GM21576 (cell line): ENCODE data around the gene SUN3.
A peak's percentile ranks its signal among the peaks of the same experiment; 100 is the strongest.
"Not testable (repeated sequence)": the region's sequence is repeated elsewhere in the genome, so short reads cannot be mapped to it uniquely, and the experiment has no call there.

Source experiments
- ATAC-seq: cut with Tn5 transposase; IDR thresholded peaks from one replicate; pipeline ENCODE4 v1.9.1; 2021; ENCODE audit warnings: mild to moderate bottlenecking, moderate library complexity; ENCODE audit not compliant: unreplicated experiment

The SUN3 gene

DNA sequence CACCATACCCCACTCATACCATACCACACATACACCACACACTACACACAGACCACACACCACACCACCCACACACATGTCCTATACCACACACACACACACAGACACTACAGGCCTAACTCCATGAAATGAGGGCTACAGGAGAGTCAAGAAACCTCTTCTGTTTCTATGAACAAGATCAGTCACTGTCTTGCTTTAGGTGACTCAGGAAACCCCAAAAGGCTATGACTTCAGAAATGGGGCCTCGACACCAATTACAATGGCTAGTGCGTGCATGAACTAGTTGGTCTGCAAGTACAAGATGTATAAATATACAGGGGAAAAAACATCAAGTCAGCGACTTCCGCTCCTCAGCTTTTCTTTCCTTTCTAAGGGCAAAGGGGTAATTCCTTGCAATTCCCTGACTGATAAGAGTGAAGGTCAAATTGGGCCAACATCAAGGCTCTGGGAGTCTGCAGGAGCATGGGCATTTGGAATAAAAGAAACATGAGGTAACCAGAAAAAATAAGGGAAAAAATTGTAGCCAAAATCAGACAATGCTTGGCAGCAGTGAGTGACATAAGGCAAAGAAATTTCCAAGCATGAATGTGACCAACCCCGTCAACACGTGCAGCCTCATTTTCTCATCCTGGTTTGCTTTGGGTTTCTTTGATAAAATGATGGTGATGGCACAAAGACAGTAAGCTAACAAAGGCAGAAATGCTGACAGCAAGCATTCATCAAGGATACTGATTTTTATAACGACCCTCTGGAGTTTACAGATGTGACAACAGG, 82.1 kb downstream of the SUN3 start:
- no peak for ATAC-seq

DNA sequence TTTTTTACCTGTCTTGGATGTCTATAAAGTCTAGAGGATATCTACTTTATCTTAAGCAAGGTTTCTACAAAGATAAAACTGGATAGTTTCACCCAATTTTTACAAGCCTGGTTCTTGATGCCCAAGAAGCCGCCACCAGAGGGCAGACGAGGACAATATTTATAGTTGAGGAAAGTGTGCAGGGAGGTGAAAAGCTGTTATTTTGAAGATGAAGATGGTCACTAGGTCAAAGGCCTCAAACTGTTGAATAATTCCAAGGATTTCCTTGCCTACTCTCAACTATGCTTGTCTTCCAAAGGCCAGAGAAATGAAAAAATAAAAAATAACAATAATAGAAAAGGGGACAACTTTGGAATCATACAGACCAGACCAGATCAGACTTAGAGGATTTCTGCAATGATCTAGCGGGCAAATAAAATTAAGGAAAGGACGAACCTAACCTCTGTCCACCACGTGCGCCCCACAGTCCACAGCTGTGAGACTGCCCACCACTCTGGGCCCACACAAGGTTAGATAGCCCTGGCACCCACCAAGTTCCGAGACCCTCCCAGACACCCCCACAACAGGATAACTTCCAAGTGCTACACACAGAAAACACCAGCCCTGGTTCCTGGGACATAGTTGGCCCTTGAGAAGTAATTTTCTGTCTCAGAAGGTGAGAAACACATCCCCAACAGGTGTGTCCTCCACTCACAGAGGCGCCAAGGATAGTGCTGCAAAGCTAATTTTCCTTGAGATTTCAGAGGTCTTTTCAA, 83.5 kb downstream of the SUN3 start:
- ATAC-seq: peak; percentile 53

- no peak for ATAC-seq
Measured at GRCh38 chr7:47944536-47945260, 84.2 kb downstream of the SUN3 start.

DNA sequence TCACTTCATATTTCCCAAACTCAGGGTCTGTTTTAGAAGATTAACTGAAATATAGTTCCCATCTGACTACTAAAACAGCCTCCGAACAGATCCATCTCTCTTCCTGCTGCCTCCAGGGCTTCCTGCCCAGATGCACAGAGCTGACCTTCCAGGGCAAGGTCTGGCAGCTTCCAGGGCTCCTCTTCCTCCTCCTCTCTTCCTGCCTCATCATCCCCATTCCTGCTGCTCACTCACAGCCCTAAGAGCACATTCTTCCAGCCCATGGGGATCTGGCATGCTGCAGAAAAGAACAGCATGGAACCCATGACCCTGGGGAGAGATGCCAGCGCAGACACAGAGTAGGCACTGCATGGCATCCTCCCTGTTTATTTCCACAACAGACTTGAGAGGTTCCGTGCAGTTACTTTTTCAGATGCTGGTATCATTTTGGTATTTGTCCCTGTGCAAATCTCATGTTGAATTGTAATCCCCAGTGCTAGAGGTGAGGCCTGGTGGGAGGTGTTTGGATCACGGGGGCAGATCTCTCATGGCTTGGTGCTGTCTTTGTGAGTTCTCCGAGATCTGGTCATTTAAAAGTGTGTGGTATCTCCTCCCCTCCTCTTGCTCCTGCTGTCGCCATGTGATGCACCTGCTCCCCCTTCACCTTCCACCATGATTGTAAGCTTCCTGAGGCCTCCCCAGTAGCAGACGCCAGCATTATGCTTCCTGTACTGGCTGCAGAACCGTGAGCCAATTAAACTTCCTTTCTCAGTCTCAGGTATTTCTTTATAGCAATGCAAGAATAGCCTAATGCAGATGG, 85.0 kb downstream of the SUN3 start:
- no peak for ATAC-seq

GRCh38 chr7:47942651-47943050, 86.3 kb downstream of the SUN3 start:
- not testable (repeated sequence) for ATAC-seq

DNA sequence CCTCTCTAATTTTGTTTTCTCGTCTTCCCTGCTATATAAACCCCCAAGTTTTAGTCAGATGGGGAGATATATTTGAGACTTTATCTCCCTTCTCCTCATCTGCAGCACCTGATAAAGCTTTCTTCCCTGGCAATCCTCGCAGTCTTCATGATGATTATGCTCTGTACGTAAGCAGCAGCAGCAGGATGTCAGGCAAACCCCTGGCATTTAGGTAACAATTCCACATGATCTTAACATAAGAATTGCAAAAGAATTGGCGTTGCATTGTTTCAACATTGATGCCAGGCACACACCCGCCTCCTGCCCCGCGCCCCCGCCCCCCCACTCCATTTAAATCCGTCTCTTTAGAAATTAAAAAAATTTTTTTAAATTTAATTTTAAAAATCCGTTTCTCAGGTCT, 86.8 kb downstream of the SUN3 start:
- ATAC-seq: no peak

DNA sequence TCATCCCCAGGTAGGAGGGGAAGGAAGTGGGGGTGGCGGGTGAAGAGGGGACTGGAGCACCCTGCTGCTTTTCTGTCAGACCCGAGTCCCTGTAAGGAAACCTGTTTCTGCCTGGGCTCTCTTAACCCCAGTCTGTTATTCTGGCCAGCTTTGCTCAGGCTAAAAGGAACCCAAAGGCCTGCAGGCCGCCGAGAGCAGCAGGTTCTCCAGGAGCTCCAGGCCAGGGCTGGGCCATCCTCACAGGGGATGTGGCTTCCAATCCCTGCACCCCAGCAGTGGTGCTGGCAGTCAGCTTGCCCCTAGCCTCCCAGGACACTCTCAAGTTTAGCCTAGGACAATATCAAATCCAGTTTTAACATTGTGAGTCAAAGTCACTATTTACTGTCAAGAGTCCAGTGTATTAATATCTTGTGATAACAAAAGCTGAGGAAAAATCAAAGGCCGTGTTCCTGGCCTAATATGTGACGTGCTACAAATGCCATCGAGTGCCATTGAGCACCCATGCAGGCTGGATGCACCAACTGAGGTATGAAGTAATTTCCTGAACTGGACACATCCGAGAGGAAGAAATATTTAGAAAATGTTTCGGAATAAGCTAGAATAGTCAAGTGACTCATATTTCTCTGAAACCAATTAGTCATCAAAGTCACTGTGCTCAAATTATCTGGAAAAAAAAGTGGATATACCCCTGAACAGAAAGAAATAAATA, 87.6 kb downstream of the SUN3 start:
- ATAC-seq: no peak

GRCh38 chr7:47940088-47941013, 88.6 kb downstream of the SUN3 start:
- ATAC-seq: no peak

DNA sequence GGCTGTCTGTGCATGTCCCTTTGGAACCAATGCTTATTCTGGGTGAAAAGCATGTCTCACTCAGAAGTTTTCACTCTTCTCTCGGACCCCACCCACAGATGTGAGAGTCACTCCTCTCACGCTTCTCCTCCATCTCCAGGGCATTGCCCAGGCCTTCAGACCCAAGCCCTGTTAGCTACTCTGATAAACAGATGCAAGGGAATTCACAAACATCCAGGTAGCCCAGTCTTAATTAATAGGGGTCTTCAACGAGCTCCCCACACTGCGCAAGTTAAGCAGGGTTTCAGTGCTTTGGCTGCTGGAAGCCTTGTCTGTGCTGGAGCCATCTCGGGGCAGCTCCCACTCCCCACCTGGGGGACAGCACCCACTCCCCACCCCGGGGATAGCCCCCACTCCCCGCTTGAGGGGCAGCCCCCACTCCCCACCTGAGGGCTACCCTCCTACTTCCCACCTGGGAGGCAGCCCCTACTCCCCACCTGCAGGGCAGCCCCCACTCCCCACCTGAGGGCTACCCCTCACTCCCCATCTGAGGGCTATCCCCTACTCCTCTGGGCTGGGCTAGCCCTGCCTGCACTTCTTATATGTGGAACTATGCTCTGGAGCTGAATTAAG, 89.4 kb downstream of the SUN3 start:
- ATAC-seq: no peak

- no peak for ATAC-seq
Measured at GRCh38 chr7:47938574-47939165, 90.2 kb downstream of the SUN3 start.

GRCh38 chr7:47937711-47938573, 91.0 kb downstream of the SUN3 start:
- ATAC-seq: peak; percentile 53
